ENCODE results near the gene RAB22A. TPM values are rescaled to one million over a fixed set of nuclear protein-coding genes. Genes with fewer than 3 reads are reported as not detected.

RAB22A gene
- total RNA-seq, 4 donors from 2014 or later: 14.9 to 27.9 (median 19.6) TPM

GRCh38 chr20:58289143-58289542 lies 20.4 kb upstream of the RAB22A start:
- no peak for TF ChIP-seq CTCF (IDR thresholded peaks at IDR 0.05; ENCODE audit: low read depth)

GRCh38 chr20:58293453-58293852 lies 16.1 kb upstream of the RAB22A start:
- TF ChIP-seq CTCF (IDR thresholded peaks at IDR 0.05; ENCODE audit: low read depth): no peak

GRCh38 chr20:58294497-58295455 lies 14.7 kb upstream of the RAB22A start:
- TF ChIP-seq CTCF (IDR thresholded peaks at IDR 0.05; ENCODE audit: low read depth): no peak

GRCh38 chr20:58296051-58296837 lies 13.3 kb upstream of the RAB22A start:
- no peak for TF ChIP-seq CTCF (IDR thresholded peaks at IDR 0.05; ENCODE audit: low read depth)

GRCh38 chr20:58297394-58297793 lies 12.1 kb upstream of the RAB22A start:
- TF ChIP-seq CTCF (IDR thresholded peaks at IDR 0.05; ENCODE audit: low read depth): no peak

- no peak for TF ChIP-seq CTCF (IDR thresholded peaks at IDR 0.05; ENCODE audit: low read depth)
Measured at GRCh38 chr20:58300321-58300720, 9.2 kb upstream of the RAB22A start.

GRCh38 chr20:58303547-58303946 lies 6.0 kb upstream of the RAB22A start:
- no peak for TF ChIP-seq CTCF (IDR thresholded peaks at IDR 0.05; ENCODE audit: low read depth)
